HuH-7.5 (cell line): ENCODE data around the gene HS3ST5.
"Not testable (repeated sequence)": the region's sequence is repeated elsewhere in the genome, so short reads cannot be mapped to it uniquely, and the experiment has no call there.

Experiments used
- DNase-seq: peaks from one replicate; pipeline ENCODE4 v3.0.0; 2011; ENCODE audit warnings: low spot score

Gene HS3ST5

GRCh38 chr6:114042267-114043016 is 300.4 kb downstream of the HS3ST5 start:
- no peak for DNase-seq

- DNase-seq: no peak
Observed at GRCh38 chr6:114040871-114041270, 302.0 kb downstream of the HS3ST5 start.

DNA sequence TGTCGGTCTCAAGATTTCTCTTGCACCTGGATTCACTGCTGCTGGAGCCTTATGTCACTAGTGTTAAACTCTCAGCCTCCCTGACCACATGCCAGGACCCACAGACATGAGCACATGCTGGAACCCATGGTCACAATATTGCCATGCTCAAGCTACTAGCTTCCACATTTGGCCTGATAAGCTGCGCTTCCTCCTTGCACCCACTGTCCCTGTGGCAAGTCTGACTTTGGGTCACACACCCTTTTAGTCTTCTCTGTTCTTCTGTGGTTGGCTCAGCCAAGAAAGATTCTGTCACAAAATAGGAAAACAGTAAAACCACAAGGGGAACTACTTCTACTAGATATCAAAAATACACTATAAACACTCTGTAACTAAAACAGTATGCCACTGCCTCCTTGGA is 303.0 kb downstream of the HS3ST5 start:
- no peak for DNase-seq

- DNase-seq: no peak
Observed at GRCh38 chr6:114033606-114034005, 309.2 kb downstream of the HS3ST5 start.

- no peak for DNase-seq
Observed at GRCh38 chr6:114032721-114033120, 310.1 kb downstream of the HS3ST5 start.

DNA sequence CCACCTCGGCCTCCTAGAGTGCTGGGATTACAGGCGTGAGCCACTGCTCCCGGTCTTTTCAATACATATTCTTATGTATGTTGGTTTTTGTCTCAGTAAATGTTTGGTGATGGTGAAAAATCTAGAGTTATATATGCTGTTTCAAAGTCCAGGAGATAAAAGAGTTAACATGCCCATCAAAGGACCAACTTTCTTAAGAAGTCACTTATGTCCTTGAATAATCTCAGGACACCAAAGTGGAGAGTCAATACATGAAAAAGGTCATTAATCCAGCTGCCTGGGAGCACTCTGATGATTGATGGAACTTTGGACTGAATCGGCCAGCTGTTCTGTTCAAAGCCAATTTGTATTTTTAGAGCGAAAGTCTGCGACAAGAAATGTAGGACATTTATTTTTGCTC is 312.1 kb downstream of the HS3ST5 start:
- no peak for DNase-seq

DNA sequence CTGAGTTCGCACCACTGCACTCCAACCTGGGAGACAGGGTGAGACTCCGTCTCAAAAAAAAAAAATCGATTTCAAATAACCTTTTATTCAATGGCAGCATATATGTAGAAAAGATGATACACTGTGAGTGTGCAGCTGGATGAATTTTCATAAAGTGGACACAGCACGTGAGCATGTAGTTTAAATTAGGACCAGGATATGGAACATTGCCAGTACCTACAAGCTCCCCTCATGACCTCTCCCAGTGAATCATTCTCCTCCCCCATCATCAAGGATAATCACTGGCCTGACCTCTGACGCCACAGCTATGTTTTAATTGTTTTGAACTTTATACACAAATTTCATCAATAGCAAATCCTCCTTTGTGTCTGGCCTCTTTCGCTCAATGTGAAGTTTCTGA is 318.1 kb downstream of the HS3ST5 start:
- DNase-seq: no peak

DNA sequence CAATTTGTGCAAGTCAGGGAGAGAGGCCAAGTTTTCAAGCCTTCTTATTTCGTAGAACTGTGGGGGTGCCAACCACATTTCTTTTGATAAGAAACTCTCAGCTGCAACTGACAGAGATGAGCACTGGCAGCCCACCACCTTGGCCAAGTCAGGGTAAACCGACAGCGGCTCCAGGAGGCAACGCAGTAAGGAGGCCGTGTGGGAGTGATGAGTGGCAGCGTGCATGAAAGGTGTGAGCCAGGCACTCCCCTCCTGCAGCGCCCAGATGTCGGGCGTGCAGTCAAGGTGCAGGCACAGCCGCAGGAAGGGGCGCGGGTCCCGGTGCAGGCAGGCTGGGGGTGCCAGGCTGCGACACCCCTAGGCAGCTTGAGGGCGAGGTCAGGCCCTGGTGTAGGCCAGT is 322.6 kb downstream of the HS3ST5 start:
- no peak for DNase-seq

GRCh38 chr6:114017146-114017545 is 325.7 kb downstream of the HS3ST5 start:
- DNase-seq: not testable (repeated sequence)

- DNase-seq: not testable (repeated sequence)
Observed at GRCh38 chr6:114014106-114014505, 328.7 kb downstream of the HS3ST5 start.

DNA sequence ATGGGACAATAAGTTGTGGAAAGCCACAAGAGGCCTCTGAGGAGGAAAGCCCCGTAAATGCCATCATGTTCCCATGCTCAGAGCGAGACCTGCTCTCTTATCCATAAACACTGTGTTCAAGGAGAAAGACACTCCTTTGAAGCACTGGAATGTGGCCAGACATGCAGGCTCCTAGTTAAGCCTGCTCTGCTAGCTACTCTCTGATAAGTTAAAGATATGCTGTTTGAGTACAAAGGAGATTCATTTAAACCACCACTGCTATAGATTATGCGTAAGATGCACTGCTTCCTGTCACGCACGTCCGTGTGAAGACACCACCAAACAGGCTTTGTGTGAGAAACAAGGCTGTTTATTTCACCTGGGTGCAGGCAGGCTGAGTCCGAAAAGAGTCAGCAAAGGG is 331.3 kb downstream of the HS3ST5 start:
- DNase-seq: not testable (repeated sequence)

DNA sequence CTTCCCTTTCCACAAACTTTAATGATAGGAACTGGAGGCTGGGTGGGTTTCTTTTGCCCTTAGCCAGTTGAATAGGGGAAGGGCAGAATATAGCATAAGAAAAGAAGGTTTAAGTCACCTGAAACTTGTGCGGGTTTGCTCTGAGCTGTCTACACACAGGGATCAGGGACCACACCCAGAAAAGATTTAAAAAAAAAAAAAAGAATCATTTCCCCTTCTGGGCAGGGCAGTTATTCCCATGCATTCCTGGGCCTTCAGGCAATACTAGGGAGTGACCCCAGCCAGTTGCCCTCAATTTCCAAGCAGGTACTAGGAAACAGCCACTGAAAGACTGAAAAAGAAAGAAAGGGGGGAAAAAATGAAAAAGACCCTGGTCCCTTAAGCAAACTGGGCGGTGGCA is 332.3 kb downstream of the HS3ST5 start:
- DNase-seq: no peak

GRCh38 chr6:114009192-114009591 is 333.6 kb downstream of the HS3ST5 start:
- DNase-seq: no peak

GRCh38 chr6:114008331-114008730 is 334.5 kb downstream of the HS3ST5 start:
- no peak for DNase-seq

GRCh38 chr6:114007516-114007915 is 335.3 kb downstream of the HS3ST5 start:
- no peak for DNase-seq
